Hippocampal formation (tissue), 2 donors: Measurements from ENCODE around the gene ZYG11A.
"Not testable (repeated sequence)": the region's sequence is repeated elsewhere in the genome, so short reads cannot be mapped to it uniquely, and the experiment has no call there.

ENCODE experiments used
- DNase-seq, 2 donors: peaks; one replicate each; lab custom pipeline; 2025; lab: John Stamatoyannopoulos, UW

Gene ZYG11A

GRCh38 chr1:52842643-52843310 is at the start of gene ZYG11A:
ZYG11A (plus strand) TSS chr1:52842760; CDS start chr1:52842884, 124 bp downstream.
- no peak for DNase-seq

DNA sequence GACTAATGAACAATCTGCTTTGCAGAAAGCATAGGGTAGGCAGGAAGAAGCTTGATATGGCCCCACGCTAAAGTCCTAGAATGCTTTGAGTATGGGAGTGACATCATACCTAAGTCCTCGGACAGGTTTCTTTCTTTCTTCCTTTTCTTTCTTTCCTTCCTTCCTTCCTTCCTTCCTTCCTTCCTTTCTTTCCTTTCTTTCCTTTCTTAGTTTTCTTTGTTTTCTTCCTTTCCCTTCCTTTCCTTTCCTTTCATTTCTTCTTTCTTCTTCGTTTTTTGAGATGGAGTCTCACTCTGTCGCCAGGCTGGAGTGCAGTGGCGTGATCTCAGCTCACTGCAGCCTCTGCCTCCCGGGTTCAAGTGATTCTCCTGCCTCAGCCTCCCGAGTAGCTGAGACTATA is 48.8 kb upstream of the ZYG11A start:
- DNase-seq: not testable (repeated sequence)

GRCh38 chr1:52795464-52795863 is 47.1 kb upstream of the ZYG11A start:
- DNase-seq: no peak

GRCh38 chr1:52798331-52798730 is 44.2 kb upstream of the ZYG11A start:
- DNase-seq: no peak

DNA sequence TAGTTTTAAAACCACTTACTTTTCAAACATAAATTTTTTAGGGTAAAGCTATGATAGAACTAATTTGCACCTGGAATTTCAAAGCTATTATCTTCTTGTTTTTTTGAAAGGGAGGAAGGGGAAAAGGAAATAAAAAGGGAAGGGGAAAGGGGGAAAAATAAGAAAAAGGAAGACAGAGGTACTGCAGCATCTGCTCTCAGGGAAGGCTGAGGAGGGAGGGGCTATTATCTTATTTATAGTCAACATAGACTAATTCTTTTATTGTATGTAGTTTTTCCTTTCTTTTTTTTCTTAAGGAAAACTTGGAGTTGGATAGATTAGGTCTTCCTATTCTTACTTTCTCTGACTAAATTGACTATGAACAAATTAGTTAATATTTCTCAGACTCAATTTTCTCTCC is 41.5 kb upstream of the ZYG11A start:
- DNase-seq: no peak

DNA sequence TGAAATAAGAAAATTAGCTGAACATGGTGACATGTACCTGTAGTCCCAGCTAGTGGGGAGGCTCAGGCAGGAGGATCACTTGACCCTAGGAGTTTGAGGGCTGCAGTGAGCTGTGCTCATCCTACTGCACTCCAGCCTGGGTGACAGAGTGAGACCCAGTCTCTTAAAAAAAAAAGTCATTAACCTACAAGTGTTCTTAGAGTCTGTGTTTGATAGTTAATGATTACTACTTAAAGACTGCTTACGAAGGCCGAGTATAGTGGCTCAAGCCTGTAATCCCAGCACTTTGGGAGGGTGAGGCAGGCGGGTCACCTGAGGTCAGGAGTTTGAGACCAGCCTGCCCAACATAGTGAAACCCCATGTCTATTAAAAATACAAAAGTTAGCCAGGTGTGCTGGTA is 38.5 kb upstream of the ZYG11A start:
- DNase-seq: not testable (repeated sequence)

DNA sequence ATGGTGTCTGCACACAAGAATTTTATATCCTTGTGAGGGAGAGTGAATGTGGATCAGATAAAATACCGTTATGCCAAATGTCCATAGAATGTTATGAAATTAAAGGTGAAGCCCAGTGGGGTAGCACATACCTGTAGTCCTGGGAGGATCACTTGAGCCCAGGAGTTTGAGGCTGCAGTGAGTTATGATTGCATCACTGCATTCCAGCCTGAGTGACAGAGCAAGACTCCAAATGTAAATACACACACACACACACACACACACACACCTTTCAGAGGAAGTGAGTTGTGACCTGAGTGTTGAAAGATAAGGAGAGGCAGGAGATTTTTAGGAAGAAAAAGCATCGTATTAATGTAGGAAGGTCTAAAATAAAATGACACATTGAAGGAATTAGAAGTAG is 28.1 kb upstream of the ZYG11A start:
- DNase-seq: no peak

DNA sequence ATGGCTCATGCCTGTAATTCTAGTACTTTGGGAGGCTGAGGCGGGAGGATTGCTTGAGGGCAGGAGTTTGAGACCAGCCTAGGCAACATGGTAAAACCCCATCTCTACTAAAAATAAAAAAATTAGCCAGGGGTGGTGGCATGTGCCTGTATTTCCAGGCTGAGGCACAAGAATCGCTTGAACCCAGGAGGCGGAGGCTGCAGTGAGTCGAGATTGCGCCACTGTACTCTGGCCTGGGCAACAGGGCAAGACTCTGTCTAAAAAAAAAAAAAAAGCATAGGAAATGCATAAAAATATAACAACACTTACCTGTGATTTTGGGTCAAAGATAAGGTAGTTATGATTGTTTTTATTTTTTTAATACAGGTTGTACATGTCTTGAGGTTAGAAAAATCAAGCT is 21.7 kb upstream of the ZYG11A start:
- DNase-seq: not testable (repeated sequence)

DNA sequence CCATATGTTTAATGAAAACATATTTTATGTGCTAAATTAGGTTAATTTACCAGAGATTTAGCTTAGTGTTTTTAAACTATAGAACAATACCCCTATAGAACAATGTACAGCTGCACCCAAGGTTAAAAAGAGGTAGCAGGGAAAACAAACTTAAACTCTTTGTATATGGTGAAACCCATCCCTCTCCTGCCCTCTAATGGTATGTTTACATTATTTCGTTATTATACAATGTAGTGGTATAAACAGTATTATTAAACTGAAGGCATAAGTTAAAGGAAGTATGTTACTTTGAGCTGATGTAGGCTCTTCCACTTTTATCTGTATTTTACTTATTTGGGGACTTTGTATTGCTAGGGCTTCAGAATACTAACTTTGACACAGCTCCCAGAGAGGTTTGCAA is 16.7 kb upstream of the ZYG11A start:
- no peak for DNase-seq

- DNase-seq: no peak
Measured at GRCh38 chr1:52834798-52835197, 7.8 kb upstream of the ZYG11A start.

GRCh38 chr1:52836035-52836434 is 6.5 kb upstream of the ZYG11A start:
- DNase-seq: no peak

DNA sequence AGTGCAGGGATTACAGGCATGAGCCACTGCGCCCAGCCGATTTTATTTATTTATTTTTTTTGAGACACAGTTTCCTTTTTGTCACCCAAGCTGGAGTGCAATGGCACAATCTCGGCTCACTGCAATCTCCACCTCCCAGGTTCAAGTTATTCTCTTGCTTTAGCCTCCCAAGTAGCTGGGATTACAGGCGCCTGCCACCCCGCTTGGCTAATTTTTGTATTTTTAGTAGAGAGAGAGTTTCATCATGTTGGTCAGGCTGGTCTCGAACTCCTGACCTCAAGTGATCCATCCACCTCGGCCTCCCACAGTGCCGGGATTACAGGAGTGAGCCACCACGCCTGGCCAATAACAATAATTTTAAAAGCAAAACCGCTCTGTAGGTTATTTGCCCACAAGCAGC is 3.4 kb upstream of the ZYG11A start:
- DNase-seq: not testable (repeated sequence)

- not testable (repeated sequence) for DNase-seq
Measured at GRCh38 chr1:52845119-52845518, 2.6 kb downstream of the ZYG11A start.

- DNase-seq: no peak
Measured at GRCh38 chr1:52848423-52848822, 5.9 kb downstream of the ZYG11A start.

GRCh38 chr1:52850951-52851350 is 8.4 kb downstream of the ZYG11A start:
- DNase-seq: no peak

DNA sequence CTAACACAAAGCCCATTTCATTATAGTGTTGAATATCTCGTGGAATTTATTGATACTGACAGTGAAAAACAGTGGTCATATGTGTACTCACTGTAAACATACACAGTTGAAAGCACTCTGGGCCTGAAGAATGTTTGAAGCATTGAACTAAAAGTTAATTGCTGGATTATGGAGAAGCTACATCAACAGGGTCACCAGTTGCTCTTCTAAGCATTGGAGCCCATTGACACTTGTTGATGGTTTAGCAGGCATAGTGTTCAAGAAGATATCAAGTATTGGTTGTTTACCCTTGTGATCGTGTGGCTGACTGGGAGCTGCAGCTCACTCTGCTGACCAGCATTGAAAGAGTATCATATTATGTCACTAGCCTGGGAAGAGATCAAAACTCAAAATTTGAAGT is 10.3 kb downstream of the ZYG11A start:
- no peak for DNase-seq

- no peak for DNase-seq
Measured at GRCh38 chr1:52855584-52855983, 13.0 kb downstream of the ZYG11A start.

DNA sequence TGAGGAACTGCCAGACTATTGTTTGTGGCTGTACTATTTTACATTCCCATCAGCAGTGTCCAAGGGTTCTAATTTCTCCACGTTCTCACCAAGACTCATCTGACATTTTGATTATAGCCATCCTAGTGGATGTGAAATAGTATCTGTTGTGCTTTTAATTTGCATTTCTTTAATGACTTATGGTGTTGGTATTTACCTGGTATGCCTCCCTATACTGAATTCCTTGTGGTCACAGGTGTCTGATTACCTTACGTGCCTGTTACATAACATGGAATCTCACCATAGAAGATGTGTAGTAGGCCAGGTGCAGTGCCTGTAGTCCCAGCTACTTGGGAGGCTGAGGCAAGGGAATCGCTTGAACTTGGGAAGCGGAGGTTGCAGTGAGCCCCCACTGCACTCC is 13.5 kb downstream of the ZYG11A start:
- DNase-seq: no peak

DNA sequence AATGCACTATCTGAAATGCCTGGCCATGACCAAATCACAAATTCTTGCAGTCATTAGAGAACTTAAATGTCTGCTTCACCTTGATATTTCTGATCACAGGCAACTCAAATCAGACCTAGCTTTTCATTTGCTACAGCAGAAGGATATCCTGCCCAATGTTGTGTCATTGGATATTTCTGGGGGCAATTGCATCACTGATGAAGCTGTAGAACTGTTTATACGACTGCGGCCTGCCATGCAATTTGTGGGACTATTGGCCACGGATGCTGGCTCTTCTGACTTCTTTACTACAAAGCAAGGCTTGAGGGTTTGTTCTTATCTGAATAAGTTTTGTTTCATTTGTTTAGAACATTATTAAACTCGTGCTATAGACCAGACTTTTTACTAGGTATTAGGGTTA is 14.9 kb downstream of the ZYG11A start:
- no peak for DNase-seq

DNA sequence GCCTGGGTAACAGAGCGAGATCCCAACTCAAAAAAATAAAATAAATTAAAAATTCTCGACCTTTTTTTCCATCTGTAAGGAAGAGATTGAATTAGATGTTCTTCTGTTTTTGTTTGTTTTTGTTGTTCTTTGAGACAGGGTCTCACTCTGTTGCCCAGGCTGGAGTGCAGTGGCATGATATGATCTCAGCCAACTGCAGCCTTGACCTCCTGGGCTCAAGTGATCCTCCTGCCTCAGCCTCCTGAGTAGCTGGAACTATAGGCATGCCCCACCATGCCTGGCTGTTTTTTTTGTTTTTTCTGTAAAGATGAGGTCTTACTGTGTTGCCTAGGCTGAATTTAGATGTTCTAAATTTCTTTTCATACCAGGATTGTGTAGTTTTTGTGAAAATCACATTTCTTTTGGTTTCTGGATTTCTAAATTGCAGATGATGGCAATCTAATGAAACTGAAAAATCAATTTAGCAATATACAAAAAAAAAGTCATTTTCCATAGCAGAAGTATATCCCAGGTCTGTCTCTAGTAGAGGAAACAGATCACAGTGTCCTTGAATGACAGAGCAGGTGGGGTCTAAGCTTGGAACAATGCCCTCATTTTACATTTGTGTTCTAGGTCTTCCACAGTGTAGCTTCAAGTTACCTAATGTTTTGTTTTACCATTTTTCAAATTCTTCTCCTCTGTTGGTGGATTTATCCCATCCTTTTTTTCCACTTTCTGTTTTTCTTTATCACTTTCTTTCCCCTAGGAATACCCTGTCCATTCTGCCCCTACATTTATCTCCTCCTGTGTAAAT is 20.3 kb downstream of the ZYG11A start:
- DNase-seq: no peak

GRCh38 chr1:52867087-52867863 is 24.7 kb downstream of the ZYG11A start:
- DNase-seq: no peak

DNA sequence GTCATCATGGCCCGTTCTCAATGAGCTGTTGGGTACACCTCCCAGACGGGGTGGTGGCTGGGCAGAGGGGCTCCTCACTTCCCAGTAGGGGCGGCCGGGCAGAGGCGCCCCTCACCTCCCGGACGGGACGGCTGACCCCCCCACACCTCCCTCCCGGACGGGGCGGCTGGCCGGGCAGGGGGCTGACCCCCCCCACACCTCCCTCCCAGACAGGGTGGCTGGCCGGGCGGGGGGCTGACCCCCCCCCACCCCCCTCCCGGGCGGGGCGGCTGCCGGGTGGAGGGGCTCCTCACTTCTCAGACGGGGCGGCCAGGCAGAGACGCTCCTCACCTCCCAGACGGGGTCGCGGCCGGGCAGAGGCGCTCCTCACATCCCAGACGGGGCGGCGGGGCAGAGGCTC is 27.2 kb downstream of the ZYG11A start:
- not testable (repeated sequence) for DNase-seq

DNA sequence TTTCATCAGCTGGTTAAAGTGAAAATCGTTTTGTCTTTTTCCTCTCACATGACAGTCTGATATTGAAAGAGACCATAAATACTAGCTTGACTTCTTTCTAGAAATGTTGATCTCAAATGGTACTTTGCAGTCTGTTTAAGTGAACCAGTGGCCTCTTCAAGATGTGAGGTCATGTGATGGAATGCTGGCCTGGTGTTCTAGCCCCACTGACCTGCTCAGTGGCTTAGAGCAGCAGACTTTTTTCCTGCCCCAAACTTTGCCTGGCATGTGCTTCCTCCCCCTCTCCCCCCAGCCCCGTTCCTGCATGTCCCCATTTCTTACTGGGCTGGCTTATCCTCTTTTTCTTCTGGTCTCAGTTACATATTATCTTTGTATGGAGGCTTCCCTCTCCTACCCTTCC is 34.3 kb downstream of the ZYG11A start:
- DNase-seq: no peak
